Endothelial cell of umbilical vein (primary cell): ENCODE results near the gene MFAP1. TPM values are rescaled to one million over a fixed set of nuclear protein-coding genes. Genes with fewer than 3 reads are reported as not detected.

Experiments
- BruUV-seq: library from RNA; stranded (reverse); fragments of 400-500 nt; replicated peaks from 2 replicates; lab custom pipeline; 2021; lab: Mats Ljungman, UMichigan
- CTCF ChIA-PET: fragments of 300-600, 350-600 bp; sonication (Branson Sonifier 250); formaldehyde crosslinking; loops from one replicate; lab custom pipeline; 2021; ENCODE audit warnings: antibody characterized with exemption, inconsistent platforms; lab: Charles Lee
- POLR2A ChIA-PET: fragments of 300-600, 350-600 bp; sonication (Branson Sonifier 250); formaldehyde crosslinking; loops from one replicate; lab custom pipeline; 2021; ENCODE audit warnings: antibody characterized with exemption, inconsistent platforms; lab: Charles Lee
- DNase-seq: peaks from one replicate; pipeline ENCODE4 v3.0.0-alpha.2; 2011; ENCODE audit warnings: low read depth, low spot score
- FAIRE-seq: peaks from 2 replicates; lab custom pipeline; 2011; peaks lifted over from hg19 to GRCh38; lab: Jason Lieb, UNC
- H2AFZ ChIP-seq: 2 replicates; pipeline ENCODE4 v1.6.0; 2012; ENCODE audit warnings: low read depth, low read length, control low read depth, inconsistent platforms
- H3K27ac ChIP-seq: 2 replicates; pipeline ENCODE4 v1.5.1; 2011; ENCODE audit warnings: low read depth, mild to moderate bottlenecking, control low read depth, low read length, moderate library complexity; ENCODE audit not compliant: insufficient read depth
- H3K27me3 ChIP-seq, 2 experiments: 2 replicates each; pipeline versions ENCODE4 v1.6.0 to v1.6.1; 2011; ENCODE audit warnings: low read length in 2 of 2, mixed read lengths in 1 of 2; ENCODE audit not compliant: control insufficient read depth in 2 of 2, insufficient read depth in 2 of 2
- H3K36me3 ChIP-seq, 2 experiments: 2 replicates in 1 of 2; 3 replicates in 1 of 2; pipeline ENCODE4 v1.5.1; 2011; ENCODE audit warnings: low read length in 2 of 2, mild to moderate bottlenecking in 1 of 2, moderate library complexity in 1 of 2; ENCODE audit not compliant: control insufficient read depth in 2 of 2, insufficient read depth in 2 of 2; ENCODE audit errors: extremely low read depth in 1 of 2
- H3K4me1 ChIP-seq: 3 replicates; pipeline ENCODE4 v1.5.1; 2011; ENCODE audit warnings: mild to moderate bottlenecking, low read length; ENCODE audit not compliant: control insufficient read depth, insufficient read depth; ENCODE audit errors: extremely low read depth
- H3K4me2 ChIP-seq: 2 replicates; pipeline ENCODE4 v1.6.1; 2011; ENCODE audit warnings: low read length, control low read depth, mixed read lengths; ENCODE audit not compliant: insufficient read depth
- H3K4me3 ChIP-seq, 3 experiments: fragments of 200-600 bp in 1 of 3; sonication (generic), shearing (Covaris generic) in 1 of 3; replicated peaks in 1 of 3; 2 replicates each; pipeline ENCODE4 v1.5.1; 2011 to 2016; ENCODE audit warnings: control low read depth in 3 of 3, low read length in 3 of 3, mild to moderate bottlenecking in 2 of 3, inconsistent platforms in 1 of 3, low read depth in 1 of 3, moderate library complexity in 1 of 3; ENCODE audit not compliant: insufficient read depth in 1 of 3
- H3K79me2 ChIP-seq: 2 replicates; pipeline ENCODE4 v1.6.0; 2012; ENCODE audit warnings: low read length, inconsistent platforms; ENCODE audit not compliant: control insufficient read depth, insufficient read depth
- H3K9ac ChIP-seq: replicated peaks from 2 replicates; pipeline ENCODE3; 2011; ENCODE audit warnings: low read length, control low read depth; ENCODE audit not compliant: insufficient read depth; ENCODE audit errors: extremely low read depth
- H3K9me1 ChIP-seq: replicated peaks from 3 replicates; pipeline ENCODE4 v1.6.0; 2011; ENCODE audit warnings: mild to moderate bottlenecking, low read length; ENCODE audit not compliant: control insufficient read depth, insufficient read depth; ENCODE audit errors: extremely low read depth
- H3K9me3 ChIP-seq: replicated peaks from 2 replicates; pipeline ENCODE4 v1.5.1; 2012; ENCODE audit warnings: low read length, inconsistent platforms; ENCODE audit not compliant: control insufficient read depth, insufficient read depth
- H4K20me1 ChIP-seq: replicated peaks from 2 replicates; pipeline ENCODE3; 2011; ENCODE audit warnings: mild to moderate bottlenecking, low read length; ENCODE audit not compliant: control insufficient read depth, insufficient read depth; ENCODE audit errors: extremely low read depth
- CTCF ChIP-seq, 2 donors: IDR thresholded peaks; 1 replicate in 1 of 2; 2 replicates in 1 of 2; pipeline ENCODE4 v1.5.1; 2011; ENCODE audit warnings: low read length in 2 of 2, mild to moderate bottlenecking in 2 of 2, moderate library complexity in 2 of 2, control low read depth in 1 of 2, inconsistent platforms in 1 of 2, low read depth in 1 of 2; ENCODE audit not compliant: insufficient read depth in 1 of 2; ENCODE audit errors: extremely low read depth in 1 of 2
- EZH2 ChIP-seq: IDR thresholded peaks from 2 replicates; pipeline ENCODE4 v1.6.1; 2012; ENCODE audit warnings: borderline replicate concordance, low read depth, mild to moderate bottlenecking, moderate library complexity, low read length, inconsistent platforms; ENCODE audit not compliant: severe bottlenecking
- FOS ChIP-seq: IDR thresholded peaks from 2 replicates; pipeline ENCODE4 v1.6.1; 2011; ENCODE audit warnings: mild to moderate bottlenecking, low read length, moderate library complexity, borderline replicate concordance; ENCODE audit not compliant: insufficient read depth
- GATA2 ChIP-seq: IDR thresholded peaks from 2 replicates; pipeline ENCODE4 v1.7.0; 2011; ENCODE audit warnings: low read depth, mild to moderate bottlenecking, moderate library complexity, mixed read lengths, low read length; ENCODE audit not compliant: insufficient read length, insufficient read depth
- JUN ChIP-seq: IDR thresholded peaks from 2 replicates; pipeline ENCODE4 v1.6.1; 2011; ENCODE audit warnings: borderline replicate concordance, low read depth; ENCODE audit not compliant: insufficient read length, insufficient read depth
- MAX ChIP-seq: IDR thresholded peaks from 2 replicates; pipeline ENCODE4 v1.6.1; 2011; ENCODE audit not compliant: insufficient read depth, insufficient read length
- MYC ChIP-seq: IDR thresholded peaks from one replicate; pipeline ENCODE4 v1.6.1; 2011; ENCODE audit warnings: mild to moderate bottlenecking, low read depth, low read length
- POLR2A ChIP-seq: IDR thresholded peaks from 2 replicates; pipeline ENCODE4 v1.6.1; 2012; ENCODE audit warnings: low read depth, mild to moderate bottlenecking, control low read depth, low read length
- POLR2AphosphoS5 ChIP-seq: IDR thresholded peaks from 2 replicates; pipeline ENCODE4 v1.6.1; 2012; ENCODE audit warnings: low read depth, mild to moderate bottlenecking, control low read depth, low read length, moderate library complexity; ENCODE audit not compliant: insufficient read depth
- dilution Hi-C: fragments of 300-500 bp; cut with MboI; formaldehyde crosslinking; loops from one replicate; pipeline ENCODE4 v1.15.0; 2019; ENCODE audit warnings: low sequenced_read_pairs; ENCODE audit not compliant: extremely low pct_ligation_motif_present
- intact Hi-C: fragments of 100-400 bp; cut with micrococcal nuclease; formaldehyde crosslinking; loops from one replicate; pipeline ENCODE4 v1.10.0; 2022
- polyA plus RNA-seq, 4 experiments: library from polyadenylated mRNA; depleted of rRNA in 3 of 4; stranded (reverse) in 3 of 4; unstranded in 1 of 4; fragments of >200 nt; gene quantifications; 2 replicates each; pipeline versions ENCODE4 v1.2.1 to v1.2.3, GENCODE V29; 2011 to 2012; ENCODE audit warnings: missing spikeins in 1 of 4
- total RNA-seq: library from RNA; stranded (reverse); gene quantifications from 2 replicates; pipeline ENCODE4 v1.2.3, GENCODE V29; 2021

MFAP1 gene
- total and polyA plus RNA-seq, 2 donors (not counting 3 experiments of a cell fraction or from before 2014, with no cell fraction given) = 12.9 to 30.5 TPM

GRCh38 chr15:43774062-43774461, 50.4 kb downstream of the MFAP1 start:
- no peak overlapping the region for H3K4me2 ChIP-seq
- BruUV-seq = no TSS peak
- CTCF ChIA-PET = interaction anchor here (1.4 kb wide), 1 partner anchor 9 kb away, joined by 3 read pairs; no protein-coding TSS in a partner anchor

More at GRCh38 chr15:43774062-43774461, 50.4 kb downstream of the MFAP1 start:
- H4K20me1 ChIP-seq = no peaks in the 10 kb centered on the region
- POLR2A ChIA-PET = no interaction called here
- no peak overlapping the region for H2AFZ ChIP-seq
- no peaks in the 10 kb centered on the region for H3K27me3 ChIP-seq
- H3K4me3 ChIP-seq = no peak overlapping the region
- H3K36me3 ChIP-seq = peaks cover 22 to 31% of the 10 kb centered on the region in 2 experiments
- H3K79me2 ChIP-seq = no peaks in the 10 kb centered on the region
- peaks cover 3% of the 10 kb centered on the region for H3K4me1 ChIP-seq
- dilution Hi-C loops (no loop called here), intact Hi-C loops (no loop called here)
- no peak overlapping the region for H3K27ac ChIP-seq
- no peaks in the 10 kb centered on the region for H3K9me3 ChIP-seq
- no peak for DNase-seq
- TF ChIP-seq POLR2AphosphoS5 (no peak), MYC (no peak), POLR2A (no peak), JUN (no peak), MAX (no peak), FOS (no peak), EZH2 (no peak), GATA2 (no peak), CTCF (IDR thresholded peaks at IDR 0.05; ENCODE audit: extremely low read depth in 1 of 2, insufficient read depth in 1 of 2, low read depth in 1 of 2, low read length in 2 of 2) (no peak)
- no peak overlapping the region for H3K9ac ChIP-seq
- no peak for FAIRE-seq
- H3K9me1 ChIP-seq = no peaks in the 10 kb centered on the region
